Activated CD8-positive, alpha-beta memory T cell treated with anti-CD3 and anti-CD28 coated beads for 36 hours (primary cell): ENCODE data around the gene NOTCH1. TPM values are rescaled to one million over a fixed set of nuclear protein-coding genes. Genes with fewer than 3 reads are reported as not detected.

ENCODE experiments used
- CTCF ChIA-PET: fragments of 350-600 bp; sonication (Branson Sonifier 250); formaldehyde crosslinking; loops from one replicate; lab custom pipeline; 2021; ENCODE audit warnings: antibody characterized with exemption; lab: Charles Lee
- POLR2A ChIA-PET: fragments of 350-600 bp; sonication (Branson Sonifier 250); formaldehyde crosslinking; loops from one replicate; lab custom pipeline; 2021; ENCODE audit warnings: antibody characterized with exemption; lab: Charles Lee
- total RNA-seq, 2 experiments: library from RNA; stranded (reverse); gene quantifications; one replicate each; pipeline ENCODE4 v1.2.3, GENCODE V29; 2021

Gene NOTCH1
- total RNA-seq, 2 experiments from 2014 or later, result 69.5 to 71.4 TPM

GRCh38 chr9:136515276-136515675 lies 30.6 kb downstream of the NOTCH1 start:
- ChIA-PET POLR2A (no interaction called here), CTCF (no interaction called here)

- ChIA-PET CTCF (no interaction called here), POLR2A (no interaction called here)
Measured at GRCh38 chr9:136514022-136514714, 31.7 kb downstream of the NOTCH1 start.

- POLR2A ChIA-PET, result no interaction called here
- CTCF ChIA-PET, result interaction anchor here (1.2 kb wide), 1 partner anchor 25 kb away, joined by 4 read pairs; no protein-coding TSS in a partner anchor
Measured at GRCh38 chr9:136513191-136513590, 32.7 kb downstream of the NOTCH1 start.

GRCh38 chr9:136512651-136513071 lies 33.2 kb downstream of the NOTCH1 start:
- ChIA-PET CTCF (interaction anchor here (1.2 kb wide), 1 partner anchor 25 kb away, joined by 4 read pairs; no protein-coding TSS in a partner anchor), POLR2A (no interaction called here)

- POLR2A ChIA-PET, result no interaction called here
- CTCF ChIA-PET, result no interaction called here
Measured at GRCh38 chr9:136511670-136512592, 33.9 kb downstream of the NOTCH1 start.

- POLR2A ChIA-PET, result no interaction called here
- CTCF ChIA-PET, result interaction anchor here (1.0 kb wide), 1 partner anchor 23 kb away, joined by 3 read pairs; no protein-coding TSS in a partner anchor
Measured at GRCh38 chr9:136511144-136511669, 34.6 kb downstream of the NOTCH1 start.

GRCh38 chr9:136510561-136510960 lies 35.3 kb downstream of the NOTCH1 start:
- ChIA-PET POLR2A (no interaction called here), CTCF (interaction anchor here (1.0 kb wide), 1 partner anchor 22 kb away, joined by 3 read pairs; no protein-coding TSS in a partner anchor)

GRCh38 chr9:136509549-136509948 lies 36.3 kb downstream of the NOTCH1 start:
- ChIA-PET CTCF (interaction anchor here (0.5 to 1.0 kb wide), 2 partner anchors 20 to 22 kb away, joined by 3 to 5 read pairs; no protein-coding TSS in a partner anchor), POLR2A (no interaction called here)

- ChIA-PET POLR2A (no interaction called here), CTCF (interaction anchor here (1.0 kb wide), 1 partner anchor 21 kb away, joined by 3 read pairs; no protein-coding TSS in a partner anchor)
Measured at GRCh38 chr9:136508729-136509500, 36.9 kb downstream of the NOTCH1 start.

- ChIA-PET POLR2A (no interaction called here), CTCF (no interaction called here)
Measured at GRCh38 chr9:136507992-136508375, 37.9 kb downstream of the NOTCH1 start.

GRCh38 chr9:136507221-136507991 lies 38.4 kb downstream of the NOTCH1 start:
- POLR2A ChIA-PET, result no interaction called here
- CTCF ChIA-PET, result no interaction called here

GRCh38 chr9:136506425-136506824 lies 39.4 kb downstream of the NOTCH1 start:
- POLR2A ChIA-PET, result no interaction called here
- CTCF ChIA-PET, result no interaction called here

GRCh38 chr9:136505406-136506403 lies 40.1 kb downstream of the NOTCH1 start:
- POLR2A ChIA-PET, result no interaction called here
- CTCF ChIA-PET, result no interaction called here

GRCh38 chr9:136504512-136505348 lies 41.1 kb downstream of the NOTCH1 start:
- ChIA-PET CTCF (interaction anchor here (0.9 kb wide), 1 partner anchor 48 kb away, joined by 3 read pairs; no protein-coding TSS in a partner anchor), POLR2A (interaction anchor here (0.6 kb wide), 1 partner anchor 196 kb away, joined by 3 read pairs; no protein-coding TSS in a partner anchor)

GRCh38 chr9:136502940-136503550 lies 42.8 kb downstream of the NOTCH1 start:
- ChIA-PET POLR2A (no interaction called here), CTCF (interaction anchor here (1.7 to 2.0 kb wide), 2 partner anchors 15 to 18 kb away, joined by 4 to 5 read pairs; no protein-coding TSS in a partner anchor)

- ChIA-PET CTCF (interaction anchor here (1.7 to 2.0 kb wide), 2 partner anchors 14 to 17 kb away, joined by 4 to 5 read pairs; no protein-coding TSS in a partner anchor), POLR2A (no interaction called here)
Measured at GRCh38 chr9:136502196-136502595, 43.7 kb downstream of the NOTCH1 start.
